ENCODE data around the gene BMI1. TPM values are rescaled to one million over a fixed set of nuclear protein-coding genes. Genes with fewer than 3 reads are reported as not detected.

Gene BMI1
- total and polyA plus RNA-seq, 2 experiments from 2014 or later, result 25.5 to 59.8 TPM

DNA sequence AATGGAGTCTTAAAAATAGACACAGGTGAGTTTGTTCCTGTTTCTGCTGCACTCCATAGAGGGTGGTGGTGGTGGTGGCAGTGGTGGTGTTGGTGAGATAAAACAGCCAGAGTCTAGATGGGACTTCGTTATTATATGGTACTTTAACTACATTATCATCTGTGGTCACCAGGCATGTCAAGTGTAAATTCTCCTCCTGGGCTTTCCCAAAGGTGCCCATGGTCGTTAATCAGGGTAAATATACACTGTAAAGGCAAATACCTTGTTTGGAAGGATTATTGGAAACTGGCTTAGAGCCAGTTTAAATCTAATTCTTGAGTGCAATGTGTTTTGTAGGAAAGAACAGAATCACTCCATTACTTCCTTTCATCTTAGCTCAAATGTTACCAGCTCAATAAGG is 26.2 kb upstream of the BMI1 start:
- peaks cover 7% of the 10 kb centered on the region for H3K27me3 ChIP-seq
- no peaks in the 10 kb centered on the region for H3K4me1 ChIP-seq (ENCODE audit: insufficient read depth)

DNA sequence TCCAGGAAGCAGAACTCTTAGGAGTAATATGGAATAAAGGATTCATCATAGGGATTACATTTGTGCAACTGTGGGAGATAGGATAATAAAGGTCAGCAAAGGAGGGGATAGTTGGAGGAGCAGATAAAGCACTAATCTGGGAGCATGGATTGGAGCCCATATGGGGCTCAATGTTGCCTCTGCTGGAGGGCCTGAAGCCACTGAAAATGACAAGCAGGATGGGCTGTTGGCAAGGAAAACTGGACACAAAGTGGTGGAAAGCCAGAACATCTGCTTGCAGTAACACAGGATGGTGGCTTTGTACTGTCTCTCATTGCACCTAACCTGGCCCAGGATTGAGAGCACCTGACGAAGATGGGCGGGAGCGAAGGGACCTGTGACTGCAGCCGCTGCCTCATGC is 19.7 kb upstream of the BMI1 start:
- Histone ChIP-seq H3K79me2 (no peaks in the 10 kb centered on the region), H3K4me3 (no peak overlapping the region), H3K36me3 (replicated peaks; ENCODE audit: insufficient read depth, low read depth) (no peaks in the 10 kb centered on the region), H4K20me1 (ENCODE audit: insufficient read depth, poor library complexity, severe bottlenecking) (no peaks in the 10 kb centered on the region), H3K9me2 (replicated peaks; ENCODE audit: insufficient read depth) (no peaks in the 10 kb centered on the region), H3K9me3 (ENCODE audit: low read depth) (no peaks in the 10 kb centered on the region), H3K4me2 (no peak overlapping the region), H3K27me3 (peaks cover 7% of the 10 kb centered on the region), H3K4me1 (ENCODE audit: insufficient read depth) (no peaks in the 10 kb centered on the region), H3K27ac (no peak overlapping the region), H2AFZ (no peak overlapping the region)
- no peak for TF ChIP-seq EZH2phosphoT487 (IDR thresholded peaks at IDR 0.05; ENCODE audit: low read depth, severe bottlenecking, unreplicated experiment)
- TF ChIP-seq, protein P1, sequence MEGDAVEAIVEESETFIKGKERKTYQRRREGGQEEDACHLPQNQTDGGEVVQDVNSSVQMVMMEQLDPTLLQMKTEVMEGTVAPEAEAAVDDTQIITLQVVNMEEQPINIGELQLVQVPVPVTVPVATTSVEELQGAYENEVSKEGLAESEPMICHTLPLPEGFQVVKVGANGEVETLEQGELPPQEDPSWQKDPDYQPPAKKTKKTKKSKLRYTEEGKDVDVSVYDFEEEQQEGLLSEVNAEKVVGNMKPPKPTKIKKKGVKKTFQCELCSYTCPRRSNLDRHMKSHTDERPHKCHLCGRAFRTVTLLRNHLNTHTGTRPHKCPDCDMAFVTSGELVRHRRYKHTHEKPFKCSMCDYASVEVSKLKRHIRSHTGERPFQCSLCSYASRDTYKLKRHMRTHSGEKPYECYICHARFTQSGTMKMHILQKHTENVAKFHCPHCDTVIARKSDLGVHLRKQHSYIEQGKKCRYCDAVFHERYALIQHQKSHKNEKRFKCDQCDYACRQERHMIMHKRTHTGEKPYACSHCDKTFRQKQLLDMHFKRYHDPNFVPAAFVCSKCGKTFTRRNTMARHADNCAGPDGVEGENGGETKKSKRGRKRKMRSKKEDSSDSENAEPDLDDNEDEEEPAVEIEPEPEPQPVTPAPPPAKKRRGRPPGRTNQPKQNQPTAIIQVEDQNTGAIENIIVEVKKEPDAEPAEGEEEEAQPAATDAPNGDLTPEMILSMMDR (IDR thresholded peaks at IDR 0.05; ENCODE audit: poor library complexity), result no peak
- no peak for TF ChIP-seq EZH2 (IDR thresholded peaks at IDR 0.05; ENCODE audit: borderline replicate concordance)
- no peak for DNase-seq (ENCODE audit: low spot score)
- 98% methylated on average over 4 of the region's 4 CpGs for WGBS (ENCODE audit: low lambda C conversion rate, missing lambda C conversion rate)

More for the DNA sequence above, 26.2 kb upstream of the BMI1 start:
- Histone ChIP-seq H3K9me2 (replicated peaks; ENCODE audit: insufficient read depth) (no peaks in the 10 kb centered on the region), H3K36me3 (replicated peaks; ENCODE audit: insufficient read depth, low read depth) (no peaks in the 10 kb centered on the region), H3K79me2 (no peaks in the 10 kb centered on the region), H3K27ac (no peak overlapping the region), H2AFZ (no peak overlapping the region), H3K4me2 (no peak overlapping the region), H3K4me3 (no peak overlapping the region), H4K20me1 (ENCODE audit: insufficient read depth, poor library complexity, severe bottlenecking) (no peaks in the 10 kb centered on the region), H3K9me3 (ENCODE audit: low read depth) (peaks cover 4% of the 10 kb centered on the region)
- no peak for TF ChIP-seq EZH2phosphoT487 (IDR thresholded peaks at IDR 0.05; ENCODE audit: low read depth, severe bottlenecking, unreplicated experiment)
- TF ChIP-seq, protein P1 (IDR thresholded peaks at IDR 0.05; ENCODE audit: poor library complexity), result no peak
- no peak for TF ChIP-seq EZH2 (IDR thresholded peaks at IDR 0.05; ENCODE audit: borderline replicate concordance)
- 33% methylated on average over 2 of the region's 2 CpGs for WGBS (ENCODE audit: low lambda C conversion rate, missing lambda C conversion rate)
- DNase-seq (ENCODE audit: low spot score), result no peak

DNA sequence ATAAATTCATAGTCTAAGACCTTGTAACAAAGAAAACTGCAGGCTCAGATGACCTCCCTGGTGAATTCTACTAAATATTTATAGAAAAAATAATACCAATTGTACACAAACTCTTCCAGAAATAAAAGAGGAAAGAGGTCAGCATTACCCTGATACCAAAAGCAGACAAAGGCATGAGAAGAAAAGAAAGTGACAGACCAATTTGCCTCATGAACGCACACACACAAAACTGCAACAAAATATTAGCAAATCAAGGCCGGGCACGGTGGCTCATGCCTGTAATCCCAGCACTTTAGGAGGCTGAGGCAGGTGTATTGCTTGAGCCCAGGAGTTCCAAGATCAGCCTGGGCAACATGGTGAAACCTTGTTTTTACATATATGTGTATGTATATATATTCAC is 17.4 kb upstream of the BMI1 start:
- no peaks in the 10 kb centered on the region for H3K9me3 ChIP-seq (ENCODE audit: low read depth)
- H3K4me1 ChIP-seq (ENCODE audit: insufficient read depth), result no peaks in the 10 kb centered on the region
- H3K79me2 ChIP-seq, result no peaks in the 10 kb centered on the region
- H3K27ac ChIP-seq, result no peak overlapping the region
- no peaks in the 10 kb centered on the region for H3K9me2 ChIP-seq (replicated peaks; ENCODE audit: insufficient read depth)
- no peaks in the 10 kb centered on the region for H3K27me3 ChIP-seq
- H4K20me1 ChIP-seq (ENCODE audit: insufficient read depth, poor library complexity, severe bottlenecking), result no peaks in the 10 kb centered on the region
- H3K36me3 ChIP-seq (replicated peaks; ENCODE audit: insufficient read depth, low read depth), result no peaks in the 10 kb centered on the region
- no peak overlapping the region for H2AFZ ChIP-seq
- no peak overlapping the region for H3K4me2 ChIP-seq
- H3K4me3 ChIP-seq, result no peak overlapping the region
- DNase-seq (ENCODE audit: low spot score), result no peak
- 96% methylated on average over 3 of the region's 3 CpGs for WGBS (ENCODE audit: low lambda C conversion rate, missing lambda C conversion rate)
- TF ChIP-seq, protein P1 (IDR thresholded peaks at IDR 0.05; ENCODE audit: poor library complexity), result no peak
- no peak for TF ChIP-seq EZH2phosphoT487 (IDR thresholded peaks at IDR 0.05; ENCODE audit: low read depth, severe bottlenecking, unreplicated experiment)
- TF ChIP-seq EZH2 (IDR thresholded peaks at IDR 0.05; ENCODE audit: borderline replicate concordance), result no peak

DNA sequence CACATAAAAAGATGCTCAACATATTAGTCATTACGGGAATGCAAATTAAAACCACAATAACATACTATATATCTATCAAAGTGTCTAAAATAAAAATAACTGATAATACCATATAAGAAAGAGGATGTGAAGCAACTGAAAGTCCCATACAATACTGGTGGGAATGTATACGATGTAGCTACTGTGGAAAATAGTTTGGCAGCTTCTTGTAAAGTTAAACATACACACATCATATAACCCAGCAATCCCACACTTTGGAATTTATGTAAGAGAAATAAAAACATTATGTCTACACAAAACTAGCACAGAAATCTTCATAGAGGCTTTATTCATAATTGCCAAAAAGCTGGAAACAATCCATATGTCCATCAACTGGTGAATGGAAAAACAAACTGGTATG is 15.2 kb upstream of the BMI1 start:
- WGBS (ENCODE audit: low lambda C conversion rate, missing lambda C conversion rate), result 84% methylated on average over 2 of the region's 2 CpGs
- no peak overlapping the region for H3K4me3 ChIP-seq
- H3K9me2 ChIP-seq (replicated peaks; ENCODE audit: insufficient read depth), result no peaks in the 10 kb centered on the region
- no peaks in the 10 kb centered on the region for H3K36me3 ChIP-seq (replicated peaks; ENCODE audit: insufficient read depth, low read depth)
- H3K79me2 ChIP-seq, result no peaks in the 10 kb centered on the region
- no peak overlapping the region for H2AFZ ChIP-seq
- peaks cover 2% of the 10 kb centered on the region for H3K27me3 ChIP-seq
- H3K9me3 ChIP-seq (ENCODE audit: low read depth), result no peaks in the 10 kb centered on the region
- TF ChIP-seq EZH2 (IDR thresholded peaks at IDR 0.05; ENCODE audit: borderline replicate concordance) (no peak), EZH2phosphoT487 (IDR thresholded peaks at IDR 0.05; ENCODE audit: low read depth, severe bottlenecking, unreplicated experiment) (no peak)
- TF ChIP-seq, protein P1 (IDR thresholded peaks at IDR 0.05; ENCODE audit: poor library complexity), result no peak
- no peak for DNase-seq (ENCODE audit: low spot score)
- H3K4me1 ChIP-seq (ENCODE audit: insufficient read depth), result no peaks in the 10 kb centered on the region
- H3K27ac ChIP-seq, result no peak overlapping the region
- H3K4me2 ChIP-seq, result no peak overlapping the region
- no peaks in the 10 kb centered on the region for H4K20me1 ChIP-seq (ENCODE audit: insufficient read depth, poor library complexity, severe bottlenecking)
